Liver (tissue), 9 donors: ENCODE results near the gene KLF15. TPM values are rescaled to one million over a fixed set of nuclear protein-coding genes. Genes with fewer than 3 reads are reported as not detected.

Source experiments
- DNase-seq: peaks from one replicate; pipeline ENCODE4 v3.0.0-alpha.2; 2017; ENCODE audit warnings: low spot score
- H3K27ac ChIP-seq, 2 donors: one replicate each; pipeline ENCODE4 v1.7.0; 2013; ENCODE audit warnings: inconsistent platforms in 2 of 2, low read length in 2 of 2, control low read depth in 1 of 2, low read depth in 1 of 2, mild to moderate bottlenecking in 1 of 2
- H3K27me3 ChIP-seq, 4 donors: one replicate each; pipeline versions ENCODE4 v1.6.1 to v1.7.0; 2013; ENCODE audit warnings: low read length in 3 of 4, inconsistent platforms in 1 of 4, mild to moderate bottlenecking in 1 of 4, moderate library complexity in 1 of 4; ENCODE audit not compliant: control insufficient read depth in 4 of 4, insufficient read depth in 4 of 4
- H3K36me3 ChIP-seq, 4 donors: one replicate each; pipeline versions ENCODE4 v1.6.1 to v1.7.0; 2013; ENCODE audit warnings: low read length in 3 of 4, mild to moderate bottlenecking in 3 of 4, low read depth in 1 of 4, moderate library complexity in 1 of 4; ENCODE audit not compliant: control insufficient read depth in 4 of 4, insufficient read depth in 3 of 4
- H3K4me1 ChIP-seq, 4 donors: one replicate each; pipeline versions ENCODE4 v1.6.1 to v1.7.0; 2013; ENCODE audit warnings: low read length in 3 of 4, mild to moderate bottlenecking in 3 of 4, moderate library complexity in 1 of 4; ENCODE audit not compliant: control insufficient read depth in 4 of 4, insufficient read depth in 4 of 4
- H3K4me3 ChIP-seq, 3 donors: one replicate each; pipeline versions ENCODE4 v1.6.1 to v1.7.0; 2013; ENCODE audit warnings: low read length in 3 of 3, control low read depth in 1 of 3, low read depth in 1 of 3, mild to moderate bottlenecking in 1 of 3
- H3K9ac ChIP-seq, 2 donors: one replicate each; pipeline ENCODE4 v1.7.0; 2013; ENCODE audit warnings: low read length in 2 of 2, mild to moderate bottlenecking in 2 of 2, moderate library complexity in 2 of 2, control low read depth in 1 of 2, low read depth in 1 of 2
- H3K9me3 ChIP-seq, 4 donors: one replicate each; pipeline versions ENCODE4 v1.6.1 to v1.7.0; 2013; ENCODE audit warnings: low read length in 3 of 4; ENCODE audit not compliant: control insufficient read depth in 4 of 4
- CTCF ChIP-seq: fragments of 150-350 bp; IDR thresholded peaks from 2 replicates; pipeline ENCODE4 v1.5.1; 2017; ENCODE audit warnings: improper control_type of control experiment, low read depth, low read length; ENCODE audit not compliant: missing input control
- EGR1 ChIP-seq, 2 donors: IDR thresholded peaks; 2 replicates each; pipeline ENCODE4 v1.6.1; 2016 to 2018; ENCODE audit warnings: antibody characterized with exemption in 2 of 2, low read depth in 2 of 2
- FOXA1 ChIP-seq: IDR thresholded peaks from 2 replicates; pipeline ENCODE4 v1.6.1; 2016; ENCODE audit warnings: antibody characterized with exemption
- FOXA2 ChIP-seq: IDR thresholded peaks from 2 replicates; pipeline ENCODE4 v1.6.1; 2016; ENCODE audit warnings: antibody characterized with exemption
- GABPA ChIP-seq, 2 donors: IDR thresholded peaks in 1 of 2; conservative IDR thresholded peaks in 1 of 2; 2 replicates each; pipeline ENCODE4 v1.6.1; 2016; ENCODE audit warnings: antibody characterized with exemption in 2 of 2, mild to moderate bottlenecking in 1 of 2, moderate library complexity in 1 of 2
- HNF4A ChIP-seq, 2 donors: conservative IDR thresholded peaks; 2 replicates each; pipeline ENCODE4 v1.6.1; 2016; ENCODE audit warnings: antibody characterized with exemption in 2 of 2, mild to moderate bottlenecking in 2 of 2
- HNF4G ChIP-seq: IDR thresholded peaks from 2 replicates; pipeline ENCODE4 v1.6.1; 2016; ENCODE audit warnings: antibody characterized with exemption
- JUND ChIP-seq, 2 donors: IDR thresholded peaks; 2 replicates each; pipeline ENCODE4 v1.6.1; 2016; ENCODE audit warnings: antibody characterized with exemption in 2 of 2
- NR2F2 ChIP-seq: IDR thresholded peaks from 2 replicates; pipeline ENCODE4 v1.6.1; 2016; ENCODE audit warnings: antibody characterized with exemption
- RAD21 ChIP-seq, 2 donors: IDR thresholded peaks; 2 replicates each; pipeline ENCODE4 v1.6.1; 2016; ENCODE audit warnings: antibody characterized with exemption in 2 of 2, mild to moderate bottlenecking in 2 of 2
- RXRA ChIP-seq, 2 donors: IDR thresholded peaks; 2 replicates each; pipeline ENCODE4 v1.6.1; 2017 to 2018; ENCODE audit warnings: antibody characterized with exemption in 2 of 2, mild to moderate bottlenecking in 1 of 2
- SP1 ChIP-seq: IDR thresholded peaks from 2 replicates; pipeline ENCODE4 v1.6.1; 2018; ENCODE audit warnings: antibody characterized with exemption, mild to moderate bottlenecking
- TAF1 ChIP-seq: conservative IDR thresholded peaks from 2 replicates; pipeline ENCODE4 v1.6.1; 2016; ENCODE audit warnings: antibody characterized with exemption, mild to moderate bottlenecking
- YY1 ChIP-seq: IDR thresholded peaks from 2 replicates; pipeline ENCODE4 v1.6.1; 2016; ENCODE audit warnings: antibody characterized with exemption, mild to moderate bottlenecking
- WGBS: extraction: QIAGEN DNeasy Blood & Tissue Kit; methylation state at CpG from one replicate; pipeline ENCODE4 v1.1.7; 2013; 5-methylcytosine and 5-hydroxymethylcytosine counted together
- polyA plus RNA-seq, 2 donors: library from polyadenylated mRNA; stranded (reverse) in 1 of 2; unstranded in 1 of 2; fragments of 200-250 nt in 1 of 2; fragments of >200 nt in 1 of 2; fragmentation: Nextera tagmentation in 1 of 2; extraction: Ambion mirVana in 1 of 2; gene quantifications; one replicate each; pipeline versions ENCODE4 v1.2.1 to v1.2.3, GENCODE V29; 2013 to 2015
- total RNA-seq, 2 donors: library from RNA; depleted of rRNA; stranded (reverse); fragments of >200 nt; gene quantifications; one replicate each; pipeline ENCODE4 v1.2.3, GENCODE V29; 2014
- TF ChIP-seq, protein P1 (sequence below): IDR thresholded peaks from 2 replicates; pipeline ENCODE4 v1.6.1; 2016; ENCODE audit warnings: antibody characterized with exemption
- TF ChIP-seq, protein P2 (sequence below): IDR thresholded peaks from 2 replicates; pipeline ENCODE4 v1.6.1; 2016; ENCODE audit warnings: antibody characterized with exemption
- TF ChIP-seq, protein P3 (sequence below): IDR thresholded peaks from 2 replicates; pipeline ENCODE4 v1.6.1; 2016; ENCODE audit warnings: antibody characterized with exemption
- TF ChIP-seq, protein P4 (sequence below): IDR thresholded peaks from 2 replicates; pipeline ENCODE4 v1.6.1; 2016; ENCODE audit warnings: antibody characterized with exemption, mild to moderate bottlenecking
- donor health status: healthy.
- donor health status: healthy.
- donor health status: healthy.
- donor health status: healthy.
- donor health status: healthy.

Gene KLF15
- total and polyA plus RNA-seq, 4 donors = 21.4 to 103 (median 49.3) TPM

GRCh38 chr3:126303272-126303671, 53.9 kb downstream of the KLF15 start (continued):
- TF ChIP-seq GABPA (IDR thresholded peaks at IDR 0.05 in 1 of 2, conservative IDR thresholded peaks at IDR 0.05 in 1 of 2) = no peak

DNA sequence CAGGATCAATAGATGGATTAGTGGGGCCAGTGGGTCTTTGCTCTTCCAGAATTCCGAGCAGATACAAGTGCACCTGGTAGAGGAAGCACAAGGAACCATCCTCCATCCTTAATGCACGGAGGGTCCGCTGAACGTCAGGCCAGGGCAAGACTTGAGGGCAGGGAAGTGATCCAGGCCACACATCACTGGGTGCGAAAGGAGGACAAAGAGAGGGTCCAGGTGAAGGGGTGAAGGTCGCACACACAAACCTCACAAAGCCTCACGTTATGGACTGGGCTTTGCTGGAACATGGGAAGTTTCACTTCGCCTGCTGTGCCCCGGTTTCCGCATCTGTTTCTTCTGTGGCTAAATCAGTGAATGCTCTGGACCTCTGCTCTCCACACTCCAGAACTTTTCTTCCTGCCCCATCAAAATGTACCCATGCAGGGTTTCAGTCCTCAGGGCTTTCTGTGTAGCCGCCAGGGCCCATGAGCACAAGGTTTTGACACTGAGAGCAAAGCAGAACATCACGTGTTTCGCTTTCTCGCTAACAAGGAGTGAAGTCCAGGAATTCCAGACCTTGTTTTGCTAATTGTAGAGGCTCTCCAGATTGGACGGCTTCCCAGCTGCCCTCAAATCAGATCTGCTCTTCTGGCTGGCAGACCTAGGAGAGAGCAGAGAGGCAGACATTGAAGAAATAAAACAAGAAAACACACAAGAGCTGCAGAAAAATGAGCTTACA, 56.3 kb downstream of the KLF15 start:
- Histone ChIP-seq H3K9ac (no peak overlapping the region), H3K4me3 (no peak overlapping the region), H3K27me3 (no peaks in the 10 kb centered on the region), H3K36me3 (no peaks in the 10 kb centered on the region), H3K27ac (peak overlapping the region; percentile 58 to 59), H3K4me1 (peaks cover 0 to 8% (median 3%) of the 10 kb centered on the region in 4 donors), H3K9me3 (peaks cover 0 to 5% (median 1%) of the 10 kb centered on the region in 4 donors)
- DNase-seq = no peak
- TF ChIP-seq RXRA (IDR thresholded peaks at IDR 0.05) (peak; percentile 16 to 83), CTCF (no peak), JUND (IDR thresholded peaks at IDR 0.05) (no peak), SP1 (peak; percentile 68), YY1 (peak; percentile 74), EGR1 (IDR thresholded peaks at IDR 0.05; ENCODE audit: low read depth in 2 of 2) (no peak), RAD21 (IDR thresholded peaks at IDR 0.05) (peak; percentile 49 to 50), HNF4G (peak; percentile 22), HNF4A (conservative IDR thresholded peaks at IDR 0.05) (peak; percentile 71 to 89), GABPA (IDR thresholded peaks at IDR 0.05 in 1 of 2, conservative IDR thresholded peaks at IDR 0.05 in 1 of 2) (no peak), FOXA2 (no peak), FOXA1 (no peak), NR2F2 (no peak), TAF1 (peak; percentile 49)
- TF ChIP-seq, protein P1, sequence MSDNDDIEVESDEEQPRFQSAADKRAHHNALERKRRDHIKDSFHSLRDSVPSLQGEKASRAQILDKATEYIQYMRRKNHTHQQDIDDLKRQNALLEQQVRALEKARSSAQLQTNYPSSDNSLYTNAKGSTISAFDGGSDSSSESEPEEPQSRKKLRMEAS = peak; percentile 84
- TF ChIP-seq, protein P2, sequence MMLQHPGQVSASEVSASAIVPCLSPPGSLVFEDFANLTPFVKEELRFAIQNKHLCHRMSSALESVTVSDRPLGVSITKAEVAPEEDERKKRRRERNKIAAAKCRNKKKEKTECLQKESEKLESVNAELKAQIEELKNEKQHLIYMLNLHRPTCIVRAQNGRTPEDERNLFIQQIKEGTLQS = no peak
- TF ChIP-seq, protein P3, sequence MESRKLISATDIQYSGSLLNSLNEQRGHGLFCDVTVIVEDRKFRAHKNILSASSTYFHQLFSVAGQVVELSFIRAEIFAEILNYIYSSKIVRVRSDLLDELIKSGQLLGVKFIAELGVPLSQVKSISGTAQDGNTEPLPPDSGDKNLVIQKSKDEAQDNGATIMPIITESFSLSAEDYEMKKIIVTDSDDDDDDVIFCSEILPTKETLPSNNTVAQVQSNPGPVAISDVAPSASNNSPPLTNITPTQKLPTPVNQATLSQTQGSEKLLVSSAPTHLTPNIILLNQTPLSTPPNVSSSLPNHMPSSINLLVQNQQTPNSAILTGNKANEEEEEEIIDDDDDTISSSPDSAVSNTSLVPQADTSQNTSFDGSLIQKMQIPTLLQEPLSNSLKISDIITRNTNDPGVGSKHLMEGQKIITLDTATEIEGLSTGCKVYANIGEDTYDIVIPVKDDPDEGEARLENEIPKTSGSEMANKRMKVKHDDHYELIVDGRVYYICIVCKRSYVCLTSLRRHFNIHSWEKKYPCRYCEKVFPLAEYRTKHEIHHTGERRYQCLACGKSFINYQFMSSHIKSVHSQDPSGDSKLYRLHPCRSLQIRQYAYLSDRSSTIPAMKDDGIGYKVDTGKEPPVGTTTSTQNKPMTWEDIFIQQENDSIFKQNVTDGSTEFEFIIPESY = peak; percentile 46
- TF ChIP-seq, protein P4, sequence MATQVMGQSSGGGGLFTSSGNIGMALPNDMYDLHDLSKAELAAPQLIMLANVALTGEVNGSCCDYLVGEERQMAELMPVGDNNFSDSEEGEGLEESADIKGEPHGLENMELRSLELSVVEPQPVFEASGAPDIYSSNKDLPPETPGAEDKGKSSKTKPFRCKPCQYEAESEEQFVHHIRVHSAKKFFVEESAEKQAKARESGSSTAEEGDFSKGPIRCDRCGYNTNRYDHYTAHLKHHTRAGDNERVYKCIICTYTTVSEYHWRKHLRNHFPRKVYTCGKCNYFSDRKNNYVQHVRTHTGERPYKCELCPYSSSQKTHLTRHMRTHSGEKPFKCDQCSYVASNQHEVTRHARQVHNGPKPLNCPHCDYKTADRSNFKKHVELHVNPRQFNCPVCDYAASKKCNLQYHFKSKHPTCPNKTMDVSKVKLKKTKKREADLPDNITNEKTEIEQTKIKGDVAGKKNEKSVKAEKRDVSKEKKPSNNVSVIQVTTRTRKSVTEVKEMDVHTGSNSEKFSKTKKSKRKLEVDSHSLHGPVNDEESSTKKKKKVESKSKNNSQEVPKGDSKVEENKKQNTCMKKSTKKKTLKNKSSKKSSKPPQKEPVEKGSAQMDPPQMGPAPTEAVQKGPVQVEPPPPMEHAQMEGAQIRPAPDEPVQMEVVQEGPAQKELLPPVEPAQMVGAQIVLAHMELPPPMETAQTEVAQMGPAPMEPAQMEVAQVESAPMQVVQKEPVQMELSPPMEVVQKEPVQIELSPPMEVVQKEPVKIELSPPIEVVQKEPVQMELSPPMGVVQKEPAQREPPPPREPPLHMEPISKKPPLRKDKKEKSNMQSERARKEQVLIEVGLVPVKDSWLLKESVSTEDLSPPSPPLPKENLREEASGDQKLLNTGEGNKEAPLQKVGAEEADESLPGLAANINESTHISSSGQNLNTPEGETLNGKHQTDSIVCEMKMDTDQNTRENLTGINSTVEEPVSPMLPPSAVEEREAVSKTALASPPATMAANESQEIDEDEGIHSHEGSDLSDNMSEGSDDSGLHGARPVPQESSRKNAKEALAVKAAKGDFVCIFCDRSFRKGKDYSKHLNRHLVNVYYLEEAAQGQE = peak; percentile 78
- WGBS = 61% methylated on average over 15 of the region's 15 CpGs
